GM18858 (cell line): ENCODE results near the gene KANK4.

Source experiments
- ATAC-seq: cut with Tn5 transposase; IDR thresholded peaks from one replicate; pipeline ENCODE4 v1.9.1; 2021; ENCODE audit not compliant: unreplicated experiment

KANK4 gene

GRCh38 chr1:62213075-62213914 lies 105.9 kb downstream of the KANK4 start:
- no peak for ATAC-seq

- no peak for ATAC-seq
Measured at GRCh38 chr1:62212411-62212810, 106.8 kb downstream of the KANK4 start.

- no peak for ATAC-seq
Measured at GRCh38 chr1:62210960-62211359, 108.3 kb downstream of the KANK4 start.

GRCh38 chr1:62209931-62210595 lies 109.2 kb downstream of the KANK4 start:
- ATAC-seq = no peak

GRCh38 chr1:62208970-62209369 lies 110.3 kb downstream of the KANK4 start:
- no peak for ATAC-seq

- ATAC-seq = no peak
Measured at GRCh38 chr1:62208087-62208486, 111.1 kb downstream of the KANK4 start.

- ATAC-seq = no peak
Measured at GRCh38 chr1:62207187-62207586, 112.0 kb downstream of the KANK4 start.

GRCh38 chr1:62198781-62199125 lies 120.5 kb downstream of the KANK4 start:
- ATAC-seq = no peak

GRCh38 chr1:62198069-62198780 lies 121.0 kb downstream of the KANK4 start:
- no peak for ATAC-seq

GRCh38 chr1:62196086-62196690 lies 123.0 kb downstream of the KANK4 start:
- ATAC-seq = no peak

GRCh38 chr1:62194651-62195544 lies 124.3 kb downstream of the KANK4 start, which contains the start of gene L1TD1:
Gene L1TD1, plus strand, starts transcription at chr1:62194849. Its CDS starts 11,780 bp downstream, at chr1:62206629.
- no peak for ATAC-seq

- ATAC-seq = no peak
Measured at GRCh38 chr1:62188111-62188510, 131.1 kb downstream of the KANK4 start.

GRCh38 chr1:62187548-62187947 lies 131.7 kb downstream of the KANK4 start:
- no peak for ATAC-seq
